ENCODE data around the gene LYPD5. TPM values are rescaled to one million over a fixed set of nuclear protein-coding genes. Genes with fewer than 3 reads are reported as not detected.

Gene LYPD5
- total and polyA plus RNA-seq, 2 of the 13 experiments (the other 11 are each of a cell fraction or from before 2014, with no cell fraction given): not detected

GRCh38 chr19:43754503-43755255 lies 47.6 kb downstream of the LYPD5 start, which contains the start of gene SMG9 (continued):
- no peak for TF ChIP-seq ZBTB8A (CRISPR knock-in tag; IDR thresholded peaks at IDR 0.05; ENCODE audit: borderline replicate concordance, low read depth)
- peak; percentile 44; the same call in 1 of the 2 replicates for TF ChIP-seq ZNF225 (CRISPR knock-in tag; IDR thresholded peaks at IDR 0.05)
- peak; percentile 76 for TF ChIP-seq PHF20 (CRISPR knock-in tag; IDR thresholded peaks at IDR 0.05)
- TF ChIP-seq BORCS8-MEF2B (CRISPR knock-in tag; IDR thresholded peaks at IDR 0.05): peak; percentile 22; the same call in 1 of the 2 replicates
- no peak for TF ChIP-seq ZNF839 (CRISPR knock-in tag; IDR thresholded peaks at IDR 0.05; ENCODE audit: borderline replicate concordance)
- TF ChIP-seq NFIB (CRISPR knock-in tag; IDR thresholded peaks at IDR 0.05; ENCODE audit: borderline replicate concordance): no peak
- TF ChIP-seq YEATS2 (CRISPR knock-in tag; IDR thresholded peaks at IDR 0.05; ENCODE audit: borderline replicate concordance): peak; percentile 74; the same call in 1 of the 2 replicates
- TF ChIP-seq GZF1 (CRISPR knock-in tag; IDR thresholded peaks at IDR 0.05): peak; percentile 62; the same call in 1 of the 2 replicates
- TF ChIP-seq TEAD3 (CRISPR knock-in tag; optimal IDR thresholded peaks at IDR 0.05; ENCODE audit: borderline replicate concordance): peak; percentile 36
- peak; percentile 32; the same call in 1 of the 2 replicates for TF ChIP-seq ZNF816 (CRISPR knock-in tag; IDR thresholded peaks at IDR 0.05; ENCODE audit: borderline replicate concordance)
- TF ChIP-seq NR2F6 (IDR thresholded peaks at IDR 0.05): no peak
- peak; percentile 12; the same call in 1 of the 2 replicates for TF ChIP-seq NR2F6 (CRISPR knock-in tag; IDR thresholded peaks at IDR 0.05)
- peak; percentile 86 for TF ChIP-seq THAP11 (CRISPR knock-in tag; IDR thresholded peaks at IDR 0.05)
- TF ChIP-seq CHD2 (IDR thresholded peaks at IDR 0.05; ENCODE audit: low read depth, low read length): peak; percentile 84
- TF ChIP-seq ZNF281 (CRISPR knock-in tag; IDR thresholded peaks at IDR 0.05; ENCODE audit: borderline replicate concordance): peak; percentile 94
- no peak for TF ChIP-seq CC2D1A (CRISPR knock-in tag; IDR thresholded peaks at IDR 0.05)
- TF ChIP-seq SKI (IDR thresholded peaks at IDR 0.05; ENCODE audit: partially characterized antibody): no peak
- TF ChIP-seq ZNF451 (CRISPR knock-in tag; IDR thresholded peaks at IDR 0.05): no peak
- TF ChIP-seq POLR2A (IDR thresholded peaks at IDR 0.05; ENCODE audit: insufficient read depth in 1 of 2, low read depth in 2 of 2, low read length in 2 of 2): peak; percentile 90 to 94
- TF ChIP-seq HNF1B (CRISPR knock-in tag; IDR thresholded peaks at IDR 0.05): peak; percentile 47
- TF ChIP-seq ZNF788 (CRISPR knock-in tag; IDR thresholded peaks at IDR 0.05; ENCODE audit: borderline replicate concordance): 0 out of 2 replicates have a peak, but pooled peaks have one; percentile 21
- TF ChIP-seq KLF11 (CRISPR knock-in tag; IDR thresholded peaks at IDR 0.05): 0 out of 2 replicates have a peak, but pooled peaks have one; percentile 30
- peak; percentile 96 for TF ChIP-seq DMAP1 (CRISPR knock-in tag; IDR thresholded peaks at IDR 0.05)
- TF ChIP-seq NR2F2 (IDR thresholded peaks at IDR 0.05; ENCODE audit: borderline replicate concordance, low read depth): peak; percentile 14; the same call in 1 of the 2 replicates
- TF ChIP-seq MEIS1 (CRISPR knock-in tag; IDR thresholded peaks at IDR 0.05; ENCODE audit: borderline replicate concordance): no peak
- no peak for TF ChIP-seq ZNF101 (CRISPR knock-in tag; IDR thresholded peaks at IDR 0.05; ENCODE audit: borderline replicate concordance, low read depth)
- TF ChIP-seq, protein P1, sequence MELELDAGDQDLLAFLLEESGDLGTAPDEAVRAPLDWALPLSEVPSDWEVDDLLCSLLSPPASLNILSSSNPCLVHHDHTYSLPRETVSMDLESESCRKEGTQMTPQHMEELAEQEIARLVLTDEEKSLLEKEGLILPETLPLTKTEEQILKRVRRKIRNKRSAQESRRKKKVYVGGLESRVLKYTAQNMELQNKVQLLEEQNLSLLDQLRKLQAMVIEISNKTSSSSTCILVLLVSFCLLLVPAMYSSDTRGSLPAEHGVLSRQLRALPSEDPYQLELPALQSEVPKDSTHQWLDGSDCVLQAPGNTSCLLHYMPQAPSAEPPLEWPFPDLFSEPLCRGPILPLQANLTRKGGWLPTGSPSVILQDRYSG (CRISPR knock-in tag; IDR thresholded peaks at IDR 0.05): no peak

All from HepG2 (cell line).